Activated CD4-positive, alpha-beta T cell treated with anti-CD3 and anti-CD28 coated beads for 24 hours (primary cell): Measurements from ENCODE around the gene GALNT2.
A peak's percentile ranks its signal among the peaks of the same experiment; 100 is the strongest.

ENCODE experiments used
- DNase-seq, 2 donors: peaks; one replicate each; pipeline ENCODE4 v3.0.0-alpha.2; 2020; ENCODE audit warnings: low read depth in 2 of 2

Gene GALNT2

DNA sequence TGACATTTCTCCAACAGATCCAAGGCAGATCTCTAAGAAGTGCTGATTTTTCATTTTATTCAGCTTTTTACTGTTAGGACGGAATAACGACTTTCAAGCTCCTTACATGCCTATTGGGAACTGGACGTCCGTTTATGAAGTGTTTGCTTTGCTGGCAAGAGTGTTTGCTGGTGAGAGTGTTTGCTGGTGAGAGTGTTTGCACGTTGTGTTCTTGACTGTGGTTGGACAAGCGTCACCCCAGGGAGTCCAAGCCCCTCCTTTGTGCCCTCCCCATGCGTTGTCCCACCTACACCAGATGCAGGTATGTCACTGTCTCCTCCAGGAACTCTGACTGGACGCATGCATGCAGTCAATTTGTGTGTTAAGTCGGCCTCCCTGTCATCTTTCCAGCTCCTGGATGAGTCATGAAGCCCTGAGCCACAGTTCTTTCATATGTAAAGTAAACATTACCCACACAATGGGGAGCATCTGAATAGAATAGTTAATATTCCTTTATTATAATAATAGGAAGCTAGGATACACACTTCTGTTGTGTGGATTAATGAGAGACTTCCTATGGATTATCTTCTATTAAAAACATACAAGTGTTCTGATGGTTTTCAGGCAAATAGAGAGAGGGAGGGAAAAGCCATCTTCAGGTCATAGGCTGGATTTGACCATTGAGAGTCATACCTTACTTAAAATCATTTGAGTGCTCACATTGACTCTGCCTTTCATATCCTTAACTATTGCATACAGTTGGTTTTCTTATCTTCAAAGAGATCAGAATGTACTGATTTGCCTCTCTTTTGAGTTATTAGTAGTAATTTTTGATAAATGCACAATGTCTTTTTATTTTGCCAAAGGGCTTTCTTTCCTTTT lies 119.2 kb downstream of the GALNT2 start:
- DNase-seq: no peak

DNA sequence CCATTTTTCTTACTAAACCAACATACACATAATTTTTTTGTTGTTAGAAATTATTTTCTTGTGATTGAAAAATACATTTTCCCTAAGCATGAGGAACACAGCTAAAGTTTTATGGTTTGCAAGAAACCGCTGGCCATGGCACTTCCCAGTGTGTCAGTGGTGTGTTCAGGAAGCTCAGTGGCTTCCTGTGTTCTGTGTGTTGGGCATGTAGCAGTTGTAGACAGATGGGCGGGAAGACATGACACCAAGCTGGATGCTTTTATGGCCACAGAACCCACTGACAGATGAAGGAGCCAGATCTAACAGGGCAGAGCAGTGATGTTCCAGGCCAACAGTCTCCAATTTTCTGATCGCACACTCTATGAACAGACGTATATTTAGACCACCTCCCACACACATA lies 119.8 kb downstream of the GALNT2 start:
- DNase-seq: no peak

DNA sequence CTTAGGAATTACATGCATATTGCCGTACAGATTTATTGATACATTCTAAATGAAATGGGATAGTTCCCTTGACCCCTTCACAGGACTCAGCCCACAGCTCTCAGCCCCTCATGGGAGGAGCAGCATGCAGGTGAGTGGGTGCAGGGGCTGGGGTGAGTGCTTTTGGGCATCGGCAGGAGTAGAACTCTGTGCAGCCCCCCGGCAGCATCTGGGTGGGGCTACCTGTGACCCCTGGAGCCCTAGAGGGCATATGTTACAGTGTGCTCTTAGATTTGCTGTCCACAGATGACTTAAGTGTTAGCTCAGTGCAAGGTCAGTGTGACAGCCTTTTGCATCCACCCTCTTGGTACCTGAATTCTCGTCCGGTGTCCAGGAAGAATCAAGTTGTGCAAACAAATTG lies 120.3 kb downstream of the GALNT2 start:
- DNase-seq: no peak

DNA sequence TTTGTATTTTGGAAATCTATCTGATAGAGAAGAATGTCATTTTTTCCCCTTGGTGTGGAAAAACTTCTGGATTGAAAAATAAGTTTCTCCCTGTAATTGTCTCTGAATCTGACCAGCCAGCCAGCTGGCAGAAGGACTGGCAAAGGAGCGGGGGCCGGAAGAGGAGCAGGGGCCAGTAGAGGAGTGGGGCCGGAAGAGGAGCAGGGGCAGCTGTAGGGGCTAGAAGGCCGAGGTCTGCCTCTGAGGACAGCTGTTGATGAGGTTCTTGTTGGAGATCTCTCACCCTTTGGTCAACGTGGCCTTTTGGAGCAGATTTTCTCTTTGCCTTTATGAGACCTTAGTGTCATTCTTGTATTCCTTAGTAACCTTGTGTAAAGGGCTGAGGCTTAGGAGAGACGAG lies 121.8 kb downstream of the GALNT2 start:
- DNase-seq: no peak

DNA sequence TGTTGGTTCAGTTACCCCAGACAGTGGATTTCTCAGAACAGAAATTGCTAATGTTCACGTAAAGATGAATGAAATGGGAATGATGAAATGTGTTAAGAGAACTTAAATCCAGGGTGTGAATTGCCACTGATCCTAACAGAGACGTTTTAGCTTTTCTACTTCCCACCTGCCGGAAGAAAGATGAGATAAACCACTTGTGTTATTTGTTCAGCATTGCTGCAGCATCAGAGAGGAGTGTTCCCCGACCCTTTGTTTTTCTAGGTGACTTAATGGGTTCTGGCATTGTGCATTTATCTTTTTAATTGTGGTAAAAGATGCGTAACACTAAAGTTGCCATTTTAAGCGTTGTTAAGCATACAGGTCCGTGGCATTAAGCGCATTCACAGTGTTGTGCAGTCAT lies 122.3 kb downstream of the GALNT2 start:
- DNase-seq: no peak

DNA sequence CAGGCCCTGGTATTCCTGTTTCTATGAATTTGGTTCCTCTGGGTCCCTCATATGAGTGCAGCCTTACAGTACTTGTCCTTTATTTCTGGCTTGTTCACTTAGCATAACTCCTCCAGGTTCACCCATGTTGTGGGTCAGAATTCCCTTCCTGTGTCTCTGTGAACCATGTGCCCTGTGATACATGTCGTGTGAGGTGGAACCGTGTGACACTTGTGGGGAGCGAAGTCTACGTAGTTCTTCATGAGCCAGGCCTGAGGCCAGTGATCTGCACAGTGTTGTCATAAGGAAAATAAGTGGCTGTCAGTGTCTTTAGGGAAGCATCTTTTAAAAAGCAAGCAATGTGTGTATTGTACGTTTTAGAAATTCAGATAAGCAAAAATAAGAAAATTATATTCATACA lies 122.8 kb downstream of the GALNT2 start:
- DNase-seq: no peak

DNA sequence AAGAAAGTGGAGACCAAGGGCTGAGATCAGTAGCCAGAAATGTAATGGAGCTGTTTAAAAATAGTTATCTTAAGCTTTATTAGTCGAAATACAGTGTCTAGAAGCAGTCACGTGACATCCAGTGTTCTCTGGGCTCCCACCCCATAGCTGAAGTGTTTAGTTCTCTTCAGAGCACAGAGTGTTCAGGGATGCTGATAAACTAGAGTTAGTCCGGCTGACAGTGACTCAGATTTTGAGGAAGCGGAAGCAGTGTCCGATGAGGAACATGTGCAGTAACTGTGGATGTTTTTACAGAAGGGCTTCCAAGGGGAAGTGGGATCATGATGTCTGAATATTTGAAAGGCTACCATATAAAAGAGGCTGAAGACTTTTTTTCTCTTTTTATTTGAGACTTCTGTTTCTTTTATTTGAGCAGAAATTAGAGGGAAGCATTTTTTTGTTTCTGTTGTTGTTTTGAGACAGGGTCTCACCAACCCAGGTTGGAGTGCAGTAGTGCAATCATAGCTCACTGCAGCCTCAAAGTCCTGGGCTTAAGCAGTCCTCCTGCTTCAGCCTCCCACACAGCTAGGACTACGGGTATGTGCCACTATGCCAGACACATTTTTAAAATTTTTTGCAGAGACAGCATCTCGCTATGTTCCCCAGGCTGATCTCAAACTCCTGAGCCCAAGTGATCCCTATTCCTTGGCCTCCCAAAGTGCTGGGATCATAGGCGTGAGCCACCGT lies 124.2 kb downstream of the GALNT2 start:
- DNase-seq: no peak

DNA sequence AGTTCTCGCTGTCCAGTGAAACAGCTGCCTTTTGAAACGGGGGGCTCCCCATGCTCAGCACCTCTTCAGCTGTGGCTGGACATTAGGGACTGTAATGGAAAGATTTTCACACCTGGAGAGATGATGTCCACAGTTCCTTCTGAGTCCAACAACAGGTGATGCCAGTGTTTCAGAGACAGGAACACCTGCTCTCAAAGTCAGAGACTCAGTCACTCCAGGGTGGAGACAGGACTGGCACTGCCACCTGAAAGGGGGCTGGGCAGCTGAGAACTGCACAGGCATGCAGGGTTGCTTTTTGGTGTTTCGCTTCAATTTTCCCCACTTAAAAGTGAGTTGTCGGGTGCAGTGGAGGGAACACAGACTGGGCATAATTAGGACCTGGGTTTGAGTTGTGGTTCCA lies 124.8 kb downstream of the GALNT2 start:
- no peak for DNase-seq

DNA sequence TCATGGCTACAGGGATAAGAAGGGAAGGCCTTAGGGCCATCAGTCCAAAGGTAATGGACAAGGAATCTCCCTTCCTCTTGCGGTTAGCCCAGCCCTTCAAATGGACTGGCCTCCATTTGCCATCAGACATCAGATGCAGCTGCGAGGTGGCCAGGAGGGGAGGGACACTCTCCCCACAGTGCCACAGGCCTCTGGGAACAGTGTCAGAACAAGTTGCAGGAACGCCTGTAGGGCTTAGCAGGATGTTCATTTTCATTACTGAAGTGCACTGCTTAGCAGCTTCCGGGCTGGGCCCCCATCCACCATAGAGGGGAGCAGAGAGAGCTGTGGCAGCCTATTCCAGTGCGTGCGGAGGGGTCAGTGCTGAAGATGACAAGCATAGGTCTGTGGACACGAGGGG lies 127.5 kb downstream of the GALNT2 start:
- DNase-seq: no peak

DNA sequence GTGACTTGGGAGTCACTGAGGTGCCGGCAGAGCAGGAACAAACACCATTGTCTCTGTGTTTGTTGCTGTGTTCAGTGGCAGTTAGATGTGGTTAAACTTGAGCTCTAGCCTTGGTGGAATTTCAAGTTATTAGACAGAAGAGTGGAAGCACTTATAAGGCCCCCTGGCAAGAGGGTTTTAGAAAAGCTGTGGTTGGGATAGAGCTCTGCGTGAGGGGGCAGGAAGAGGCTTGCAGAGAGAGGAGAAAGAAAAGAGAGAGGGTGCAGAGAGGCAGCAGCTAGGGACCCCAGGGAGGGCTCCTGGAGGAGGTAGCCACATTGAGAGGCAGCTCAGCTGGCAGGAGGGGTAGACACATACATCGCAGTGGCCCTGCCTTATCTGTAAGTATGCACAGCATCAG lies 128.2 kb downstream of the GALNT2 start:
- DNase-seq: no peak

DNA sequence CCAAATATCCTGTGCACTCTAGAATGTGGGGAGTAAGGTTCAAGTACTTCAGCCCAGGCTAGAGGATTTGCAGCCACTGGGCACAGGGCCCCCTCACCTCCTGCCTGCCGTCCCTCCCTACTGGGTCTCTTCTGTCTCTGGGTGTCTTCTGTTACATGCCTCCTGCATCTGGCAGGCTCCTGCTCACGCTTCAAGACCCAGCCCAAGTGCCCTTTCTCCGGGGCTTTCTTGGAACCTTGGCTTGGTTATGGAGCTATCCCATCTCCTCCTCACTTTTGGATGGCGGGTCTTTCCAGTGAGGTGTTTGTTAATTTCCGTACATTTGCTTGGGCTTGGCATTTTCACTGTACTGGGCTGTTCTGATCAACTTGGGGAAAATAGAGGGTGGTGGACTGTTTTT lies 129.0 kb downstream of the GALNT2 start:
- DNase-seq: no peak

DNA sequence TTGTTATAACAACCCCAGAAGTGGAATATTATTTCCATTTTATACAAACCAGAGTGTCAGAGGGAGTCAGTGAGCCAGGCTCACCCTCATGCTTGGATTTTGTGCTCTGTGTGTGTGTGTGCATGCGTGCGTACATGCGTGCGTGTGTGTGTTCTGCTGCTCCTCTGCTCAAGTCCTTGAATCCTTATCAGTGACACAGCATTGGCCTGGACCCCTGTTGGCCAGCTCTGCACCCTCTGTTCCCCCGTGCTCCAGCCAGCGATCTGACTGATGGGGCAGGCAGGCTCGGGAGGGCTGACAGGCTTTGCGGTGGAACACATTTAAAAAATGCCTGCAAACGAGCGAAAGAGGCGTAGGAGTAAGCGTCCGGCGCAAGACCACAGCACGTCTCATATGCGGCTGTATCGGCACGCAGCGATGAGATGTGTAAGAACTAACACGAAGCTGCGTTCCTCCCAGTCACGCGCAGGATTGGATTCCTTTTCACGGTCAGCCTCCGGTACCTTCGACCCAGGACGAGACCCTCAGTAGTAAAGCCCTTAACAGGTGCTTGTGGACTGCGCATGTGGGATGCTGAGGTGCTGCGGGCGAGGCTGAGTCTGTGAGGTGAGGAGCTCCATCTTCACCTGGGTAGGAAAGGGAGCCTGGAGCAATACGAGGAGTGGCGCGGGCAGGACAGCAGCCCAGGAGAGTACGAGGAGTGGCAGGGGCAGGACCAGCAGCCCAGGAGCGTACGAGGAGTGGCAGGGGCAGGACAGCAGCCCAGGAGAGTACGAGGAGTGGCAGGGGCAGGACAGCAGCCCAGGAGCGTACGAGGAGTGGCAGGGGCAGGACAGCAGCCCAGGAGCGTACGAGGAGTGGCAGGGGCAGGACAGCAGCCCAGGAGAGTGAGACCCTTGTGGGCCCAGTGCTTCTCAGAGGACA lies 130.9 kb downstream of the GALNT2 start:
- no peak for DNase-seq

DNA sequence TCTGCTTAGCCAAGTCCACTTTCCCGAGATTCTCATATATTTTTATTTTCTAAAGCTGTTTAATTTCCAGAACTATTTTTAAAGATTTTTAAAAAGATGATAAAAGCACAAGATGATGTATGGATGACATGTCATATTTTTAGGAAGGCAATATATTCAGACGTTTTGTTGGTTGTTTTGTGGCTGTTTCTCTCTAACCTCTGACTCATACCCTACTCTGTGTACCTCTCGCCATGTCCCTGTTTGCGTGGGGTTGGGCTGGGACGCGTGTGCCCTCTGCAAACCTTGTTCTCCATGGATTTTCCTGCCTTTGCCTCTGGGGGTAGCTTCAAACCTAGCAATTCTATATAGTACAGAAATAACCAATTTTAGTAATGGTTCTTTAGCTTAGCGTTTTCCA lies 132.0 kb downstream of the GALNT2 start:
- no peak for DNase-seq

DNA sequence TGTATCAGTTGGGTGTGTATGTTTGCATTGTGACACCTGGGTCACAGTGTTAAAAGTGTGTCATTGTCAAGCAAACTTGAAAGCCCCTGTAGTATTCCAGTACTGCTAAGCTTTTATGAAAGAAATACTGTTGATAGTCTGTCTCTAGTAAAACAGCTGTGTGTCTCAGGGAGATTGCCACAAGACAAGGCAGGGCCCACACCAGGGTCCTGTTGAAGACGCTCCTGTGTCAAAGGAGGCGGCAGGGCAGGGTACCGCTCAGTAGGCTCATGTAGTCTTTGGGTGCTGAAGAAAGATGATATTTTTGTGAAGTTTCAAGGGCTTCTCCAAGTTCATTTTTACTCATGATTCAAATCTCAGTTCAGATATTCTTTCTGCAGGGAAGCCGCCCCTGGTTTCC lies 132.5 kb downstream of the GALNT2 start:
- DNase-seq: no peak

DNA sequence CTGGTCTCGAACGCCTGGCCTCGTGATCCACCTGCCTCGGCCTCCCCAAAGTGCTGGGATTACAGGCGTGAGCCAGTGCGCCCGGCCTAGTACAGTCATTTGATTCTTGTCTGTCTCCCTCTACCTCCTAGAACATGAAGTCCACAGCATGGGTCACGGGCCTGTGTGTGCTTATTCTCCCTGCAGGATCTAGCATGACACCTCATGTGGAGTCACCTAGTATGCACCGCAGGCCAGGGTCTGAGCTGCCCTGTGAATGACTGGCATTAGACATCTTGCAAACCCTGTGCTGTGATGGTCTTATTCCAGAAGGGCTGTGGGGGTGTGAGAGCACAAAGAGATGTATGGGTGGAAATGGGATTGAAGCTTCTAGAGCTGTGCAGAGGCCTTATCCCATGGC lies 133.2 kb downstream of the GALNT2 start:
- DNase-seq: no peak

DNA sequence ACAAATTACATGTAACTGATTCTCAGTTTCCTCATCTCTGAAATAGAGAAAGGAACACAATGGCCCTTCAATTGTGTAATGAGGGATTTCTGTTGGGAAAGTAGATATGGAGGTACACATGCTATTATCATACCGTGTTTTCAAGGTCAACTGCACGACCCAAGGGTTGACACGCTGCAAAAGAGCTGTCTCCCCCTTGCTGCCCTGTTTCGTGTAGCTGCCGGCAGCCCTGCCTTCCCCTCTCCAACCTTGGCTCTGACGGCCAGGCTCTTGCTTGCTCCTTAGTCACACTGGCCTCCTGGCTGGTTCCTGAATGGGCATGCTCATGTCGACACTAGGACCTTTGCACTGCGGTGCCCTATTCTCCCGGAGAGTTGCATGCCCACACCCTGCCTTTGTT lies 134.4 kb downstream of the GALNT2 start:
- no peak for DNase-seq

DNA sequence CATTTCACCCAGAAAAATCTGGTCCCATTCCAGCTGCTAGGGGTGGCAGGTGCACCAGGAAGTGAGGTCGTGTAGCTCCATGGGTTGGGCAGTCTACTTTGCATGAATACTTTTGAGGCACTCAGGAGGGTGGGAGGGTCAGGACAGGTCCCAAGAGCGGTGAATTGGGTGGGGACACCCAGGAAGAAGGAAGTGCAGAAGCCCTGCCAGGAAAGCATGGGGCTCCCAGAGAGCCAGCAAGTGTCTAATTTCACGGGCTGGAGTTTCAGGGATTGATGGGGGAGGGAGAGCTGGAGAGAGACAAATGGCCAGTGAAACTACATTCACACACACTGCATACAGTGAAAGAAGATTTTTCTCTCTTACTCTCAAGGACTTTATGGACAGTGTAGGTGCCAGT lies 137.8 kb downstream of the GALNT2 start:
- no peak for DNase-seq

DNA sequence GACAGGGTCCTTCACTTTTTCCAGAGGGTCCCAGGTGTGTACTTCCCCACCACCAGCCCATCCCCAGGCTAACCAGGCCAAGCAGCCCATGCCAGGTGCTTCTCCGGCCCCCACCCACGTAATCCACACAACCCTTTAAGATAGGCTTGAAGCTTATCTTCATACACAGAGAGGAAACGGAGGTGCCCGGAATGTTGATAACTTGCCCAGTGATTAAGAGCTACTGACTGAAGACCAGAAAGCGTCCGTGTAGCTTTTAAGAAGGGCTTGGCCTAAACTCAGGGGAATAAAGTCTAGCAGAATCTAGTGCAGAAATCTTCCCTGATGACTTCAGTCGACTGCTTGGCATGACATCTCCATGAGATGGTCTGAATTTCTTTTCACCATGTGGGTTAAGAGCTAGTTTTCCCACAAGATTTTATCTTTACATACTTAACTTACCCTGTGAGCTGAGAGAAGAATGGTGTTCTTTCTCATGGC lies 138.7 kb downstream of the GALNT2 start:
- no peak for DNase-seq

DNA sequence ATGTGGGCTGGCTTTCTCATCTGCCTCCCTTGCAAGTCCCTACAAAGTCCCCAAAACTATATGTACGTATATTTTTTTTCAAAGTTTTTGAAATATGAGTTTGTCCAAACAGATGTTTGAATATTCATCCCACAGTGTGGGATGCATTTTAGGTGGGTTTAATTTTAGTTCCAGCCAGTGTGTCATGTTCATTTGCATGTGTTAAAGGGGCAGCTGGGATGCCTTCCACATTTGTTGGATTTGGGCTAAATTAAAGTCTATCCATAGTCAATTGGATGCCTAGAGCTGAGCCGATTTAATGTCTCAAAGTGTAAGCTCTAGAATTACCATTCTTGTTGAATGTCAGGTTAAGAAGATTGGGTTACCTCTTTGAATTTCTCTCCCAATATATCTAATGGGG lies 139.2 kb downstream of the GALNT2 start:
- no peak for DNase-seq

DNA sequence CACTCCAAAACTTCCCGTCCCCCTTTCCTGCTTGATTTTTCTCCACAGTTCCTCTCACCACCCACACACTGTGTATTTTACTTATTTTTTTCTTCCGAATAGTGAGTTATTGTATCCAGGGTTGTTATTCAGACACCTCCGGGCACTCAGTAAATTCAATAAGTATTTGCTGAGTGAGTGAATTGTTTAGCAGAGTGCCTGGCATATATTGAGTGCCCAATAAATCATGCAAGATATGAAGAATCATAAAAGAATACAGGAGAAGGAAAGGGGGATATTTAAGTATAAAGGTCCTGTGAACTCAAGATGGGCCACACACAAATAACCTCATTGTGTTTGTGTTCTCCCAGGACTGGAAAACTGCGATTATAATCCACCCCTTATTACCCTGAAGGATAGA lies 139.9 kb downstream of the GALNT2 start:
- no peak for DNase-seq

DNA sequence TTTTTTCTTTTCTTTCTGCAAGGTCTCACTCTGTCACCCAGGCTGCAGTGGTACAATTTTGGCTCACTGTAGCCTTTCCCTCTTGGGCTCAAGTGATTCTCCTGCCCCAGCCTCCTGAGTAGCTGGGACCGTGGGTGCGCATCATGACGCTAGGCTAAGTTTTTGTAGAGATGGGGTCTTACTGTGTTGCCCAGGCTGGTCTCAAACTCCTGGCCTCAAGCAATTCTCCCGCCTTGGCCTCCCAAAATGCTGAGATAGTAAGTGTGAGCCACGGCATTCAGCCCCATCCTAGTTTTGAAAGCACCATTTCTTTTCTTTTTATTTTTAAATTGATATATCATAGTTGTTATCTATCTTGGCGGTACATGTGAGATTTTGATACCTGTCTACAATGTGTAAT lies 140.6 kb downstream of the GALNT2 start:
- DNase-seq: no peak

DNA sequence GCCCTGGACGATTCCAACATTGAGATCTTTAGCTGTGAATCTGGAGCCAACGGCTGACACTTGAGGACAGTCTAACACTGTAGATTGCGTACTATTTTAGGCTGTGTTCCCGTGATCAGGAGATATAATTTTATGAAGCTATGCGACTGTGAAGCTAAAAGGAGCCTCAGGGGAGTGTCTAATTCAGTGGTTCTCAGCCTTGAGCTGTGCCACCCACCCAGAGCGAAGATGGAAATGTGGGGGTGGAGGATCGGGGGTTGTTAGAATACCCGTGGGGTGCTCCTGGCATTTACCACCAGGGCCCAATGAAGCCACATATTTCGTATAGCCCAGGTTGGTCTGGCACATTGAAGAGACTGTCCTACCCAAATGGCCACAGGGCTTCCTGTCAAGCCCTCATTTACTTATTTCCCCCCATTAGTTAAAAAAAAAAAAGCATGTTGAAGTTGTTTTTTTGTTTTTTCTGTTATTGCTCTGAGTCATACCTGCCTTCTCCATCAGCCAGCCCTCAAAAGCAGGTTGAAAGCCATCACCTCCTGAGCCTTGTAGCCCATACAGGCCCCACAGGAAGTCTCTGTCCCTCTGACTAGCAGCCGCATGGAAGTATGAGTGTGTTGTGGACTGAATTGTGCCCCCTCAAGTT lies 141.7 kb downstream of the GALNT2 start:
- peak in 1 of 2 donors; percentile 13 for DNase-seq
